GM13977 (cell line): Measurements from ENCODE around the gene NGDN.

Experiments used
- DNase-seq: peaks from one replicate; pipeline ENCODE4 v3.0.0; 2012; ENCODE audit warnings: low spot score
- CTCF ChIP-seq: IDR thresholded peaks from 2 replicates; pipeline ENCODE4 v1.5.1; 2012; ENCODE audit warnings: mild to moderate bottlenecking, control low read depth; ENCODE audit not compliant: insufficient read depth; ENCODE audit errors: extremely low read depth, missing control alignments
- in situ Hi-C: fragments of 300-500 bp; cut with MboI; formaldehyde crosslinking; loops from one replicate; pipeline ENCODE4 v1.12.0; 2022; ENCODE audit warnings: low sequenced_read_pairs, low pct_unique_long_range_greater_than_20kb, mixed read lengths, inconsistent platforms; ENCODE audit not compliant: unreplicated experiment

NGDN gene

GRCh38 chr14:23468704-23469126 is 788 bp upstream of the NGDN start:
- TF ChIP-seq CTCF, result no peak
- DNase-seq, result no peak
- in situ Hi-C loops, result no loop called here

GRCh38 chr14:23469906-23470403 is 452 bp downstream of the NGDN start:
- no peak for DNase-seq
- TF ChIP-seq CTCF, result no peak
- in situ Hi-C loops, result no loop called here

- no peak for TF ChIP-seq CTCF
- in situ Hi-C loops, result no loop called here
- no peak for DNase-seq
Observed at GRCh38 chr14:23470947-23471346, 1.4 kb downstream of the NGDN start.

GRCh38 chr14:23478109-23478759 is 8.7 kb downstream of the NGDN start:
- in situ Hi-C loops, result loop anchor here (5.0 kb wide), 1 partner anchor 89 kb away; the partner anchor contains the start of gene AP1G2
- DNase-seq, result peak; percentile 50
- TF ChIP-seq CTCF, result peak; percentile 70

DNA sequence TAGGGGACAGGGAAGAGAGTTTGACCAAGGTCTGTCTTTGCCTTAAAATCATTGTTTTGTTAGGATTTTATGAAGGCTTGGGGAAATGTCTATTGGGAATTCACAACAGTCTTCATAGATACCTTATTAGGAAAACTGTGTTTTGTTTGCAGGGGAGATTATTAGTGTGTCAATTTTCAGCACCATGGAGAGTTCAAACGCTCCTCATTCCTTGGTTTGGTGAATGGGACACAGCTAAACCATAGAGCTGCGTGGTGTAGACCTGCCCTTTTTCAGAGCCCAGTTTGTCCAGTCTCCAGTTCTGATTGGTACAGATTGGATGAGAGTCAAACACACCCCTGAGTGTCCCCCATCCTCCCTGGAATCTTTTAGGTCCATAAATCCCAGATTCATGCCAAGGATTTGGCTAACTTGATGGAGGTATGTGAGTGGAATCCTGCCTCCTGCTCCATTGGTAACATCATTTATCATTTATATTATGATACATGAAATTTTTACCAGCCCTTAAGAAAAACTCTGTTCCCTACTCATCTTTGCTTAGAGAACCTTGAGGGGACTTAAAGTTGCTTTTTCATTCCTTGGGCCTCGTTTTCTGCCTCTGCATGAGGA is 12.0 kb downstream of the NGDN start:
- TF ChIP-seq CTCF, result no peak

DNA sequence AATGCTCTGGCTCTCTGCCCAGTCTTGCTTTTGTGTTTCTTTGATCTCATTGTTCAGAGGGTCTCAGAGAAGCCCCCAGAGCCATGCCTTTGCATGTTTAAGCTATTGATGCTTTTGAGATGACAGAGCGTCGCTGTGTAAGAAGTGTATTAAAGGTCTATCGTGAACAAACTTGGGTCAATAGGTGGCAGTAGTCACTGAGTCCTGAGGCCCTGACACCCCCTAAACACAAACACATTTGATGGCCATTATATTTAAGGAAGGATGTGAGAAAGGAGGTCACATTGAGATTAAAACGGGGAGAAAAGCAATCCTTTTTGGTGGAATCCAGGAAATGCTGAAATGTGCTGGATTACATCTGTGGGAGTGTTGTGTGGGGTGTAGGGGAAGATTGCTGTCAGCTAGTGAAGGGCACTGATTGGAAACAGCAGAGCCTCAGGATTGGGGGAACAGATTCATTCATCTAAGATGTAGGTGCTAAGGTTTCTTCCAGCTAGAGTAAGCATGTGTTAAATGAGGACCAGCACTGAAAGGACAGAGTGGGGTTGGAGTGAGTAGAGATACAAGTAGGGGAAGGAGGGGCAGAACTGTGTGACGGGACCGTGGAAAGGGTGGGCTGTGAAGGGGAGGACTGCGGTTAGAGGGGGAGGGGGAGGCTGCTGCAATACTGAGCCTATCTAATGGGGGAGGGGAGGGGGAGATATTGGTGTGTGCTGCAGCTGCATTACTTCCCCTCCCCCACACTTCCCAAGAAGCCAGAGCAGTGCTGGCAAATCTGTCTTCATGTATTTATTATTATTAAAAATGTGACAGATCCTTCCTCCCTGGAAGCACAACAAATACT is 12.7 kb downstream of the NGDN start:
- in situ Hi-C loops, result loop anchor here (10.0 kb wide), 1 partner anchor 63 kb away; no protein-coding TSS in a partner anchor
- no peak for DNase-seq
- TF ChIP-seq CTCF, result peak; percentile 5

More for the DNA sequence above, 12.0 kb downstream of the NGDN start:
- DNase-seq, result no peak
- in situ Hi-C loops, result loop anchor here (10.0 kb wide), 1 partner anchor 63 kb away; no protein-coding TSS in a partner anchor
